ENCODE measurements around the gene HSPD1.

- TF ChIP-seq CTCF (optimal IDR thresholded peaks at IDR 0.05 in 1 of 3, IDR thresholded peaks at IDR 0.05 in 1 of 3, conservative IDR thresholded peaks at IDR 0.05 in 1 of 3; ENCODE audit: extremely low read depth in 1 of 3, insufficient read depth in 2 of 3, low read length in 3 of 3) = no peak
- TF ChIP-seq EZH2 (IDR thresholded peaks at IDR 0.05; ENCODE audit: low read length) = no peak
These were observed 48.9 kb upstream of the HSPD1 start for GRCh38 chr2:197548582-197548981.
